GM21360 (cell line): ENCODE measurements around the gene RPUSD2.

Experiments used
- ATAC-seq: cut with Tn5 transposase; IDR thresholded peaks from one replicate; pipeline ENCODE4 v1.9.1; 2021; ENCODE audit warnings: mild to moderate bottlenecking, moderate library complexity; ENCODE audit not compliant: unreplicated experiment

Gene RPUSD2

GRCh38 chr15:40613080-40613479 lies 44.0 kb downstream of the RPUSD2 start:
- no peak for ATAC-seq

DNA sequence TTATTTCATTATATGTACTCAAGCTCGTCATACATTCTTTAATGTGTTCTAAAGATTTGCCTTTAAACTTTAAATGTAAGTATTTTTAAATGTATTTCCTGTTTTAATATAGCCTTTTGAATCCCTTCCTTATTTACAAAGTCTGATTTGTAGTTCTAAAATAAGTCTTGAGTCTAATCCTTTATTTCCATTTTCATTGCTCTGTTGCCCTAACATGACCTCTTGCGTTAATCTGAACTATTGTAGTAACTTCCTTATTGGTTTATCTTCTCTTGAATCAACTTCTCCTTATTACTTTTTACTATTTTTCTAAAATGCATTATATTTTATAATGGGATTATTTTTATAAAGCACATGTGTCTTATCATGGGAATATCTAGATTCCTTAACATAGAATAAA lies 48.9 kb downstream of the RPUSD2 start:
- no peak for ATAC-seq

DNA sequence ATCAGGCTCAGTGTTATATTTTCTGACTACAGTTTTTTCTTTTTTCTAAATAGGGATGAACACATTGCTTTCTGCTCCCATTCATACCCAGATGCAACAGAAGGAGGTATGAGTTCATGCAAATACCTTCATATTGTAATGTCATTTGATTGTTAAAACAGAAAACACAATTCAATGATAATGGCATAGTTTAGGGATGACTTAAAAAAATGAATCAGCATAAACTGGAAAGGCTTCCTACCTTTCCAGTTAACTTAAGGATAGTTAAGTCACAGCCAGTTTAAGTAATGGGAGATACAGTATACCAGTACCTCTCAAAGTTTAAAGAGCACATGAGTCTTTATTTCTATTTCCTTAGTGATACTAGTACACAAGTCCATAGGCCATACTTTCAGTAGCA lies 49.8 kb downstream of the RPUSD2 start:
- ATAC-seq = no peak

DNA sequence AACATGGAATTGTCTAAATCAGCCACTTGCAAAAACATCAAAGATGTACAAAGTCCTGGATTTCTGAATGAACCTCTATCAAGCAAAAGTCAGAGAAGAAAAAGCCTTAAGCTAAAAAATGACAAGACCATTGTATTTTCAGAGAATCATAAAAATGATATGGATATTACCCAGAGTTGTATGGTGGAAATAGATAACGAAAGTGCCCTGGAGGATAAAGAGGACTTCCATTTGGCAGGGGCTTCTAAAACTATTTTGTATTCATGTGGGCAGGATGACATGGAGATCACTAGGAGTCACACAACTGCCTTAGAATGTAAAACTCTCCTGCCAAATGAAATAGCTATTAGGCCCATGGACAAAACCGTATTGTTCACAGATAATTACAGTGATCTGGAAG lies 54.3 kb downstream of the RPUSD2 start:
- ATAC-seq = no peak
